B cell (primary cell): ENCODE results near the gene BCAN.

Experiments used
- EZH2 ChIP-seq: IDR thresholded peaks from 2 replicates; pipeline ENCODE4 v1.6.1; 2012; ENCODE audit warnings: borderline replicate concordance, low read depth, mild to moderate bottlenecking, moderate library complexity, low read length; ENCODE audit not compliant: insufficient read depth, poor library complexity, severe bottlenecking
- TF ChIP-seq, protein P1 (sequence below): fragments of 200-600 bp; IDR thresholded peaks from one replicate; pipeline ENCODE4 v1.8.0; 2022; ENCODE audit warnings: antibody characterized with exemption, mild to moderate bottlenecking

DNA sequence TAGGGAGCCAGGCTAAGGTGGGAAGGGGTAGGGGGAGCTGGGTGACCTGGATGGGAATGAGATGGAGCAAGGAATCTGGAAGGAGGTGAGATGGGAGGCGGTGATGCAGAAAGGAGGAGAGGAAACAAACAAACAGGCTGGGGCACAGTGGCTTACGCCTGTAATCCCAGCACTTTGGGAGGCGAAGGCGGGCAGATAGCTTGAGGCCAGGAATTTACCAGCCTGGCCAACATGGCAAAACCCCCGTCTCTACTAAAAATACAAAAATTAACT, 52.7 kb downstream of the BCAN start:
- TF ChIP-seq EZH2: no peak
- TF ChIP-seq, protein P1, sequence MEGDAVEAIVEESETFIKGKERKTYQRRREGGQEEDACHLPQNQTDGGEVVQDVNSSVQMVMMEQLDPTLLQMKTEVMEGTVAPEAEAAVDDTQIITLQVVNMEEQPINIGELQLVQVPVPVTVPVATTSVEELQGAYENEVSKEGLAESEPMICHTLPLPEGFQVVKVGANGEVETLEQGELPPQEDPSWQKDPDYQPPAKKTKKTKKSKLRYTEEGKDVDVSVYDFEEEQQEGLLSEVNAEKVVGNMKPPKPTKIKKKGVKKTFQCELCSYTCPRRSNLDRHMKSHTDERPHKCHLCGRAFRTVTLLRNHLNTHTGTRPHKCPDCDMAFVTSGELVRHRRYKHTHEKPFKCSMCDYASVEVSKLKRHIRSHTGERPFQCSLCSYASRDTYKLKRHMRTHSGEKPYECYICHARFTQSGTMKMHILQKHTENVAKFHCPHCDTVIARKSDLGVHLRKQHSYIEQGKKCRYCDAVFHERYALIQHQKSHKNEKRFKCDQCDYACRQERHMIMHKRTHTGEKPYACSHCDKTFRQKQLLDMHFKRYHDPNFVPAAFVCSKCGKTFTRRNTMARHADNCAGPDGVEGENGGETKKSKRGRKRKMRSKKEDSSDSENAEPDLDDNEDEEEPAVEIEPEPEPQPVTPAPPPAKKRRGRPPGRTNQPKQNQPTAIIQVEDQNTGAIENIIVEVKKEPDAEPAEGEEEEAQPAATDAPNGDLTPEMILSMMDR: no peak
